Measurements from ENCODE around the gene MAPK8IP3. TPM values are rescaled to one million over a fixed set of nuclear protein-coding genes. Genes with fewer than 3 reads are reported as not detected.

The MAPK8IP3 gene
- total RNA-seq, 4 donors from 2014 or later: 15.8 to 92.1 (median 39.0) TPM

- no peak for TF ChIP-seq CTCF (IDR thresholded peaks at IDR 0.05; ENCODE audit: low read depth)
These were observed 84.2 kb downstream of the MAPK8IP3 start for GRCh38 chr16:1790261-1790610.

- TF ChIP-seq CTCF (IDR thresholded peaks at IDR 0.05; ENCODE audit: low read depth): no peak
These were observed 84.7 kb downstream of the MAPK8IP3 start for GRCh38 chr16:1790611-1791255.

GRCh38 chr16:1791256-1791942 lies 85.4 kb downstream of the MAPK8IP3 start:
- no peak for TF ChIP-seq CTCF (IDR thresholded peaks at IDR 0.05; ENCODE audit: low read depth)

- no peak for TF ChIP-seq CTCF (IDR thresholded peaks at IDR 0.05; ENCODE audit: low read depth)
These were observed 86.2 kb downstream of the MAPK8IP3 start for GRCh38 chr16:1791943-1792812.

- TF ChIP-seq CTCF (IDR thresholded peaks at IDR 0.05; ENCODE audit: low read depth): no peak
These were observed 87.0 kb downstream of the MAPK8IP3 start for GRCh38 chr16:1792836-1793577.

GRCh38 chr16:1793578-1794220 lies 87.7 kb downstream of the MAPK8IP3 start, which contains the start of gene IGFALS:
Gene IGFALS, minus strand, starts transcription at chr16:1793705. Its CDS starts 53 bp downstream, at chr16:1793652.
- no peak for TF ChIP-seq CTCF (IDR thresholded peaks at IDR 0.05; ENCODE audit: low read depth)

Measured in subcutaneous adipose tissue (tissue), 4 donors.